Inferior parietal cortex (tissue), 1 donor: Measurements from ENCODE around the gene CAPN8.

Experiments used
- DNase-seq: peaks from one replicate; pipeline ENCODE4 v3.0.0-alpha.2; 2016; ENCODE audit errors: extremely low spot score

CAPN8 gene

GRCh38 chr1:223654083-223654482 lies 11.4 kb downstream of the CAPN8 start:
- DNase-seq = no peak

- no peak for DNase-seq
Measured at GRCh38 chr1:223653431-223653830, 12.1 kb downstream of the CAPN8 start.

- DNase-seq = no peak
Measured at GRCh38 chr1:223653015-223653414, 12.5 kb downstream of the CAPN8 start.

GRCh38 chr1:223652436-223652941 lies 13.0 kb downstream of the CAPN8 start:
- DNase-seq = no peak

- DNase-seq = no peak
Measured at GRCh38 chr1:223651291-223651991, 14.1 kb downstream of the CAPN8 start.

- DNase-seq = no peak
Measured at GRCh38 chr1:223650465-223650864, 15.0 kb downstream of the CAPN8 start.

GRCh38 chr1:223649222-223649621 lies 16.3 kb downstream of the CAPN8 start:
- DNase-seq = no peak

- DNase-seq = no peak
Measured at GRCh38 chr1:223647249-223647648, 18.3 kb downstream of the CAPN8 start.

GRCh38 chr1:223645903-223646302 lies 19.6 kb downstream of the CAPN8 start:
- DNase-seq = no peak

GRCh38 chr1:223642237-223642636 lies 23.3 kb downstream of the CAPN8 start:
- DNase-seq = no peak

GRCh38 chr1:223641523-223642039 lies 23.9 kb downstream of the CAPN8 start:
- DNase-seq = no peak

- DNase-seq = no peak
Measured at GRCh38 chr1:223639331-223639749, 26.2 kb downstream of the CAPN8 start.

- DNase-seq = no peak
Measured at GRCh38 chr1:223635236-223635635, 30.3 kb downstream of the CAPN8 start.

GRCh38 chr1:223634423-223634822 lies 31.1 kb downstream of the CAPN8 start:
- DNase-seq = no peak

- no peak for DNase-seq
Measured at GRCh38 chr1:223631956-223632355, 33.5 kb downstream of the CAPN8 start.

- no peak for DNase-seq
Measured at GRCh38 chr1:223631473-223631872, 34.0 kb downstream of the CAPN8 start.

- no peak for DNase-seq
Measured at GRCh38 chr1:223629126-223629457, 36.4 kb downstream of the CAPN8 start.

GRCh38 chr1:223628233-223629125 lies 37.0 kb downstream of the CAPN8 start:
- DNase-seq = peak; percentile 43

- DNase-seq = no peak
Measured at GRCh38 chr1:223622132-223622842, 43.2 kb downstream of the CAPN8 start.

GRCh38 chr1:223621312-223621734 lies 44.2 kb downstream of the CAPN8 start:
- no peak for DNase-seq

- DNase-seq = no peak
Measured at GRCh38 chr1:223620297-223620897, 45.1 kb downstream of the CAPN8 start.

GRCh38 chr1:223618680-223619079 lies 46.8 kb downstream of the CAPN8 start:
- DNase-seq = no peak
